Hepatocyte (in vitro differentiated cells): ENCODE data around the gene SLC39A11. TPM values are rescaled to one million over a fixed set of nuclear protein-coding genes. Genes with fewer than 3 reads are reported as not detected.
A peak's percentile ranks its signal among the peaks of the same experiment; 100 is the strongest.

ENCODE experiments used
- DNase-seq: peaks from one replicate; pipeline ENCODE4 v3.0.0-alpha.2; 2016; ENCODE audit warnings: low spot score
- H2AFZ ChIP-seq: fragments of 200-600 bp; sonication (generic); 2 replicates; pipeline ENCODE4 v1.6.0; 2016; ENCODE audit warnings: antibody characterized with exemption, mild to moderate bottlenecking
- H3K27ac ChIP-seq: fragments of 200-600 bp; sonication (generic); 2 replicates; pipeline ENCODE4 v1.5.1; 2016; ENCODE audit warnings: mild to moderate bottlenecking
- H3K27me3 ChIP-seq: fragments of 200-600 bp; sonication (generic); 2 replicates; pipeline ENCODE4 v1.6.1; 2016
- H3K36me3 ChIP-seq: fragments of 200-600 bp; sonication (generic); replicated peaks from 2 replicates; pipeline ENCODE4 v1.5.1; 2016; ENCODE audit warnings: low read depth; ENCODE audit not compliant: insufficient read depth
- H3K4me1 ChIP-seq: fragments of 200-600 bp; sonication (generic); 2 replicates; pipeline ENCODE4 v1.5.1; 2016; ENCODE audit warnings: mild to moderate bottlenecking, moderate library complexity; ENCODE audit not compliant: insufficient read depth
- H3K4me2 ChIP-seq: fragments of 200-600 bp; sonication (generic); 2 replicates; pipeline ENCODE4 v1.6.0; 2016
- H3K4me3 ChIP-seq: fragments of 200-600 bp; sonication (generic); 2 replicates; pipeline ENCODE4 v1.5.1; 2016; ENCODE audit warnings: mild to moderate bottlenecking
- H3K79me2 ChIP-seq: fragments of 200-600 bp; sonication (generic); 2 replicates; pipeline ENCODE4 v1.6.0; 2017; ENCODE audit warnings: mild to moderate bottlenecking
- H3K9me2 ChIP-seq: fragments of 200-600 bp; sonication (generic); replicated peaks from 2 replicates; pipeline ENCODE4 v1.6.0; 2017; ENCODE audit warnings: mild to moderate bottlenecking; ENCODE audit not compliant: insufficient read depth
- H3K9me3 ChIP-seq: fragments of 200-600 bp; sonication (generic); 2 replicates; pipeline ENCODE4 v1.5.1; 2016; ENCODE audit warnings: low read depth, mild to moderate bottlenecking
- H4K20me1 ChIP-seq: fragments of 200-600 bp; sonication (generic); 2 replicates; pipeline ENCODE4 v1.6.0; 2016; ENCODE audit warnings: mild to moderate bottlenecking; ENCODE audit not compliant: insufficient read depth, poor library complexity, severe bottlenecking
- EZH2 ChIP-seq: fragments of 200-600 bp; sonication (generic); IDR thresholded peaks from 2 replicates; pipeline ENCODE4 v1.6.1; 2016; ENCODE audit warnings: antibody characterized with exemption, mild to moderate bottlenecking, borderline replicate concordance
- EZH2phosphoT487 ChIP-seq: fragments of 200-600 bp; sonication (generic); IDR thresholded peaks from one replicate; pipeline ENCODE4 v1.6.1; 2018; ENCODE audit warnings: antibody characterized with exemption, mild to moderate bottlenecking, low read depth, moderate library complexity; ENCODE audit not compliant: unreplicated experiment, severe bottlenecking
- WGBS: methylation state at CpG from one replicate; pipeline ENCODE4 v1.1.6; 2016; ENCODE audit warnings: low lambda C conversion rate; ENCODE audit errors: missing lambda C conversion rate; 5-methylcytosine and 5-hydroxymethylcytosine counted together
- polyA plus RNA-seq: library from polyadenylated mRNA; unstranded; fragments of >200 nt; fragmentation: Nextera tagmentation; extraction: Ambion mirVana; gene quantifications from 2 replicates; pipeline ENCODE4 v1.2.1, GENCODE V29; 2016
- total RNA-seq: library from RNA; depleted of rRNA; stranded (reverse); fragments of >200 nt; gene quantifications from 2 replicates; pipeline ENCODE4 v1.2.3, GENCODE V29; 2014
- TF ChIP-seq, protein P1 (sequence below): fragments of 200-600 bp; sonication (generic); IDR thresholded peaks from 2 replicates; pipeline ENCODE4 v1.5.1; 2016; ENCODE audit warnings: antibody characterized with exemption, mild to moderate bottlenecking; ENCODE audit not compliant: poor library complexity

The SLC39A11 gene
- total and polyA plus RNA-seq, 2 experiments from 2014 or later, result 37.7 to 39.1 TPM

DNA sequence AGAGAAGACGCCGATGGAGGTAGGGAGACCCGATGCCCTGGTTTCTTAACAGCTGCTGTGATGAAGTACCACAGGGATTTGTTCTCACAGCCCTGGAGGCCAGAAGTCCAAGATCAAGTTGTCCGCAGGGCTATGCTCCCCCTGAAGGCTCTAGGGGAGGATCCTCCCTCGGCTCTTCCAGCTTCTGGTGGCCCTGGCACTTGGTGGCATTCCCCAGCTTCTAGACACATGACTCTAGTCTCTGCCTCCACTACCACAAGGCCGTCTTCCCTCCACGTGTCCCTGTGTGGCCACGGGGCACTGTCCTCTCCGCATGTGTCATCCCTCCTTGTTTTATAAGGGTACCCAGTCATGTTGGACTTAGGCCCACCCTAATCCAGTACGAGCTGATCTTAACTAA lies 375.2 kb downstream of the SLC39A11 start:
- no peak overlapping the region for H3K4me3 ChIP-seq
- H3K36me3 ChIP-seq, result no peaks in the 10 kb centered on the region
- no peak overlapping the region for H3K4me2 ChIP-seq
- H3K79me2 ChIP-seq, result no peaks in the 10 kb centered on the region
- no peak overlapping the region for H3K27ac ChIP-seq
- H3K9me2 ChIP-seq, result no peaks in the 10 kb centered on the region
- no peaks in the 10 kb centered on the region for H4K20me1 ChIP-seq
- H2AFZ ChIP-seq, result no peak overlapping the region
- no peaks in the 10 kb centered on the region for H3K27me3 ChIP-seq
- WGBS, result 85% methylated on average over 10 of the region's 10 CpGs
- no peak for DNase-seq
- no peak for TF ChIP-seq EZH2phosphoT487
- TF ChIP-seq, protein P1, sequence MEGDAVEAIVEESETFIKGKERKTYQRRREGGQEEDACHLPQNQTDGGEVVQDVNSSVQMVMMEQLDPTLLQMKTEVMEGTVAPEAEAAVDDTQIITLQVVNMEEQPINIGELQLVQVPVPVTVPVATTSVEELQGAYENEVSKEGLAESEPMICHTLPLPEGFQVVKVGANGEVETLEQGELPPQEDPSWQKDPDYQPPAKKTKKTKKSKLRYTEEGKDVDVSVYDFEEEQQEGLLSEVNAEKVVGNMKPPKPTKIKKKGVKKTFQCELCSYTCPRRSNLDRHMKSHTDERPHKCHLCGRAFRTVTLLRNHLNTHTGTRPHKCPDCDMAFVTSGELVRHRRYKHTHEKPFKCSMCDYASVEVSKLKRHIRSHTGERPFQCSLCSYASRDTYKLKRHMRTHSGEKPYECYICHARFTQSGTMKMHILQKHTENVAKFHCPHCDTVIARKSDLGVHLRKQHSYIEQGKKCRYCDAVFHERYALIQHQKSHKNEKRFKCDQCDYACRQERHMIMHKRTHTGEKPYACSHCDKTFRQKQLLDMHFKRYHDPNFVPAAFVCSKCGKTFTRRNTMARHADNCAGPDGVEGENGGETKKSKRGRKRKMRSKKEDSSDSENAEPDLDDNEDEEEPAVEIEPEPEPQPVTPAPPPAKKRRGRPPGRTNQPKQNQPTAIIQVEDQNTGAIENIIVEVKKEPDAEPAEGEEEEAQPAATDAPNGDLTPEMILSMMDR, result no peak
- TF ChIP-seq EZH2, result no peak
- peaks cover 3% of the 10 kb centered on the region for H3K4me1 ChIP-seq
- H3K9me3 ChIP-seq, result no peaks in the 10 kb centered on the region

DNA sequence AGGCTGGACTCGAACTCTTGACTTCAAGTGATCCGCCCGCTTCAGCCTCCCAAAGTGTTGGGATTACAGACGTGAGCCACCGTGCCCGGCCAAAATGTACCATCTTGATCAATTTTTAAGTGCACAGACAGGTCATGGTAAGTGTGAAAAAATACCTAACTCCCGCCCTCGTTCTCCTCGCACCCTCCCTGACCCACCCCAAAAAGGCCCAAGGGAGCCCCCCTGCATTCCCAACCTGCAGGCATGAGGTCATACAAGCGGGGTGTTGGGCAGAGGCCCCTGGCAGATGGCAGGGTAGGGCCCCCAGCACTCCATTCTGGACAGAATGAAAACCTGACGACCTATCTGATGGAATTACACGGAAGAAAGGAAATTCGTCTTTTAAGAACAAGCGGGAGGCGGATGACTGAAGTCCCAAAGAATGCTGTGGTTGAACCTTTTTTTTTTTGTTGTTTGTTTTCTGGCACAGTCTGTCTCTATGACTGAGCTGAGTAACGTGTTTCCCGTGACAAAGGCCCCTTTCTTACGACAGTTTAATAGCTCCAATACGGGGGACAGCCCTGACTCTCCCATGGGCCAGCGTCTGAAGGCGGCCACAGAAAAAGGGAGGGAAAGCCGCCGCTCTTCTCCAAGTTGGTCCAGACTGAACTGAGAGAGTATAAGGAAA lies 376.4 kb downstream of the SLC39A11 start:
- peak overlapping the region; percentile 86 for H3K27ac ChIP-seq
- H4K20me1 ChIP-seq, result no peaks in the 10 kb centered on the region
- H2AFZ ChIP-seq, result no peak overlapping the region
- H3K4me1 ChIP-seq, result peaks cover 3% of the 10 kb centered on the region
- H3K79me2 ChIP-seq, result no peaks in the 10 kb centered on the region
- WGBS, result 60% methylated on average over 23 of the region's 23 CpGs
- no peak for TF ChIP-seq EZH2
- no peak for TF ChIP-seq EZH2phosphoT487
- TF ChIP-seq, protein P1, result no peak
- H3K9me2 ChIP-seq, result no peaks in the 10 kb centered on the region
- peak overlapping the region; percentile 37 for H3K4me2 ChIP-seq
- H3K9me3 ChIP-seq, result no peaks in the 10 kb centered on the region
- no peaks in the 10 kb centered on the region for H3K27me3 ChIP-seq
- no peaks in the 10 kb centered on the region for H3K36me3 ChIP-seq
- H3K4me3 ChIP-seq, result no peak overlapping the region
- DNase-seq, result peak; percentile 68

DNA sequence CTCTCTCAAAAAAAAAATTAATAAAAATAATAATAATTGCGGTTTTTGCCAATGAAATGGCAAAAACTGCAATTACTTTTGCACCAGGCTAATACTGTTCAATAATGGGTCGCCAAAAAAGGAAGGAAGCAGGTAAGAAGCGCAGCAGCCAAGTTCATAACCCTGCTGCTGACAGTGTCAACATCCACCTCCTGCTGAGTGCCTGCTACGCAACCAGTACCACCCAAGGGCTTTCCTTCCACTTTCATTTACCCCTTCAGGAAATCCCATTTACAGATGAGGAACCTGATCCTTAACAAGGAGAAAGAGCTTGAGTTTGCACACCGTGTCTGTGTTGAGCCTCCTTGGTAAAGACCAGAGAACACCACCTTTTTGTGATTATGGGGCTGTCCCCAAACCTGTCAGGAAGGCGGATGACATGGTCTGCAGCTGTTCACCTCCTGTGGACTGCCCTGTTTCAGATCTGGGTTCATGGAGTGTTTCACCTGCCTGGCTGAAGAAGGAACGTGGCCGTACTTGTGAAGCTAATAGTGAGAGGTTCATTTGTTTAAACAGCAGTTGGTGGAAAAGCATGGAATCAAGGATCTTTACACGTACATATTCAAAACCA lies 378.0 kb downstream of the SLC39A11 start:
- WGBS, result 83% methylated on average over 9 of the region's 9 CpGs
- H3K4me2 ChIP-seq, result no peak overlapping the region
- H3K79me2 ChIP-seq, result no peaks in the 10 kb centered on the region
- no peak for DNase-seq
- H3K27ac ChIP-seq, result no peak overlapping the region
- TF ChIP-seq, protein P1, result no peak
- TF ChIP-seq EZH2, result no peak
- no peak for TF ChIP-seq EZH2phosphoT487
- H2AFZ ChIP-seq, result no peak overlapping the region
- H3K4me1 ChIP-seq, result peaks cover 3% of the 10 kb centered on the region
- H3K9me2 ChIP-seq, result no peaks in the 10 kb centered on the region
- H4K20me1 ChIP-seq, result no peaks in the 10 kb centered on the region
- no peaks in the 10 kb centered on the region for H3K27me3 ChIP-seq
- H3K36me3 ChIP-seq, result no peaks in the 10 kb centered on the region
- no peak overlapping the region for H3K4me3 ChIP-seq
- H3K9me3 ChIP-seq, result no peaks in the 10 kb centered on the region
